GM10248 (cell line): ENCODE results near the gene SLC66A2.
"Not testable (repeated sequence)": the region's sequence is repeated elsewhere in the genome, so short reads cannot be mapped to it uniquely, and the experiment has no call there.

Experiments used
- CTCF ChIA-PET: fragments of 300-600 bp; sonication (Branson Sonifier 250); formaldehyde crosslinking; extraction: SDS; loops from one replicate; lab custom pipeline; 2021; ENCODE audit warnings: antibody characterized with exemption; lab: Yijun Ruan, JAX
- POLR2A ChIA-PET: fragments of 350-650 bp; sonication (Branson Sonifier 250); formaldehyde crosslinking; extraction: SDS; loops from one replicate; lab custom pipeline; 2020; ENCODE audit warnings: antibody characterized with exemption; lab: Yijun Ruan, JAX
- DNase-seq: peaks from one replicate; pipeline ENCODE4 v3.0.0; 2012; ENCODE audit errors: extremely low spot score
- CTCF ChIP-seq: IDR thresholded peaks from 2 replicates; pipeline ENCODE4 v1.5.1; 2012; ENCODE audit warnings: mild to moderate bottlenecking, low read depth; ENCODE audit errors: extremely low read depth, missing control alignments, control extremely low read depth

SLC66A2 gene

GRCh38 chr18:79951545-79952455, at the start of gene SLC66A2:
SLC66A2 (minus strand) TSS chr18:79951653; CDS start chr18:79950926, 727 bp downstream.
- no peak for TF ChIP-seq CTCF
- DNase-seq: peak; percentile 95
- CTCF ChIA-PET: interaction anchor here (0.6 to 1.3 kb wide), 3 partner anchors 10 to 33 kb away, joined by 3 to 5 read pairs (median 3); no protein-coding TSS in a partner anchor
- POLR2A ChIA-PET: no interaction called here

DNA sequence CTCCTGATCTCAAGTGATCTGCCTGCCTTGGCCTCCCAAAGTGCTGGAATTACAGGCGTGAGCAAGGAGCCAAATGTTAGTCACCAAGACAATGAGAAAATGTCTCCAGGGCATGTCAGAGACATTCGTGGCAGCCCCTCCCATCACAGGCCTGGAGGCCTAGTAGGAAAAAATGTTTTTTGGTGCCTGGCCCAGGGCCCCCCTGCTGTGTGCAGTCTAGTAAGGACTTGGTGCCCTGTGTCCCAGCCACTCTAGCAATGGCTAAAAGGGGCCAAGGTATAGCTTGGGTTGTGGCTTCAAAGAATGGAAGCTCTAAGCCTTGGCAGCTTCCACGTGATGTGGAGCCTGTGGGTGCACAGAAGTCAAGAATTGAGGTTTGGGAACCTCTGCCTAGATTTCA, 49.4 kb upstream of the SLC66A2 start:
- no peak for TF ChIP-seq CTCF
- CTCF ChIA-PET: no interaction called here

GRCh38 chr18:79999701-80000100, 48.2 kb upstream of the SLC66A2 start:
- CTCF ChIA-PET: interaction anchor here (1.7 kb wide), 1 partner anchor 11 kb away, joined by 3 read pairs; no protein-coding TSS in a partner anchor
- POLR2A ChIA-PET, DNase-seq: not testable (repeated sequence)

More for the DNA sequence above, 49.4 kb upstream of the SLC66A2 start:
- POLR2A ChIA-PET: no interaction called here
- no peak for DNase-seq

DNA sequence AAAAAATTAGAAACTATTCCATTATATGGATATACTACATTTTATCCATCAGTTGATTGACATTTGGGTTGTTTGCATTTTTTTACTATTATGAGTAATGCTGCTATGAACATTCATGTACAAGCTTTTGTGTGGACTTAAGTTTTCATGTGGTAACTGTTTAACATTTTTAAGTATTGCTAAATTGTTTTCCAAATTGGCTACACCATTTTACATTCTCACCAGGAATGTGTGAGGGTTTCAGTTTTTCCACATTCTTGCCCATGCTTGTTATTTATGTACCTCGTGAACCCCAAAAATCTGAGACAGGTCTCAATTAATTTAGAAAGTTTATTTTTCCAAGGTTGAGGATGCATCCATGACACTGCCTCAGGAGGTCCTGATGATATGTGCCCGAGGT, 40.0 kb upstream of the SLC66A2 start:
- ChIA-PET CTCF (no interaction called here), POLR2A (no interaction called here)
- no peak for TF ChIP-seq CTCF
- DNase-seq: no peak

GRCh38 chr18:79989195-79989497, 37.7 kb upstream of the SLC66A2 start:
- POLR2A ChIA-PET: interaction anchor here (1.0 kb wide), 1 partner anchor 44 kb away, joined by 4 read pairs; no protein-coding TSS in a partner anchor
- DNase-seq: no peak
- CTCF ChIA-PET: interaction anchor here (1.3 to 4.5 kb wide), 3 partner anchors 10 to 83 kb away, joined by 3 to 25 read pairs (median 3); partner anchors contain the start of gene HSBP1L1
- TF ChIP-seq CTCF: no peak

- no peak for TF ChIP-seq CTCF
- DNase-seq: peak; percentile 91
- CTCF ChIA-PET: interaction anchor here (1.1 to 4.5 kb wide), 4 partner anchors 10 to 82 kb away, joined by 3 to 25 read pairs (median 3); partner anchors contain the start of gene HSBP1L1
- POLR2A ChIA-PET: interaction anchor here (1.0 kb wide), 1 partner anchor 45 kb away, joined by 4 read pairs; no protein-coding TSS in a partner anchor
Observed at GRCh38 chr18:79988451-79989194, 37.2 kb upstream of the SLC66A2 start, which contains the start of gene TXNL4A. TXNL4A (minus strand) TSS chr18:79988563; CDS start chr18:79988392, 171 bp downstream.
